Stimulated activated CD8-positive, alpha-beta memory T cell treated with anti-CD3 and anti-CD28 coated beads, Interleukin-2, amount 100 ng/mL, for 48 hours (primary cell): Measurements from ENCODE around the gene SHD.

Experiments used
- DNase-seq, 2 donors: peaks; one replicate each; pipeline ENCODE4 v3.0.0-alpha.2; 2020; ENCODE audit warnings: low read depth in 2 of 2

SHD gene

DNA sequence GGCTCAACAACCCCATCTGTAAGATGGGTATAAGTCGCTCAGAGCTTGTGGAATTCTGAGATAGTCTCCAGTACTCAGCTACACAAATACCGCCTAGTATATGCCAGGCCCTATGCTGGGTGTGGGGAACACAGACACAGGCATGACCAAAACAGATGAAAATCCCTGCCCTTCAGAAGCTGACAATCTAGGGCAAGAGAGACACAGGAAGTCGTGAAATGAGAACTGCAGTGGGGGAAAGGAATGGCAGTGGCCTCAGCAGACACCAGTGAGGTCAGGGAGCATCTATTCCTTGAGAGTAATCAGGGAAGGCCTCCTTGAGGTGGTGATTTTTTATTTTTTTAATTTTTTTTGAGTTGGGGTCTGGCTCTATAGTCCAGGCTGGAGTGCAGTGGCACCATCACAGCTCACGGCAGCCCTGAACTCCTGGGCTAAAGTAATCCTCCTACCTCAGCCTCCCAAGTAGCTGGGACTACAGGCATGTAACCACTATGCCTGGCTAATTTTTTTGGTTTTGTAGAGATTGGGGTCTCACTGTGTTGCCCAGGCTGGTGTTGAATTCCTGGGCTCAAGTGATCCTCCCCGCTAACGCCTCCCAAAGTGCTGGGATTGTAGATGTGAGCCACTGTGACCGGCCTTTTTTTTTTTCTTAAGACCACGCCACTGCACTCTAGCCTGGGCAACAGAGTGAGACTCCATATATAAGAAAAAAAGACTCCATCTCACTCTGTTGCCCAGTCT is 19.9 kb downstream of the SHD start:
- DNase-seq: no peak

DNA sequence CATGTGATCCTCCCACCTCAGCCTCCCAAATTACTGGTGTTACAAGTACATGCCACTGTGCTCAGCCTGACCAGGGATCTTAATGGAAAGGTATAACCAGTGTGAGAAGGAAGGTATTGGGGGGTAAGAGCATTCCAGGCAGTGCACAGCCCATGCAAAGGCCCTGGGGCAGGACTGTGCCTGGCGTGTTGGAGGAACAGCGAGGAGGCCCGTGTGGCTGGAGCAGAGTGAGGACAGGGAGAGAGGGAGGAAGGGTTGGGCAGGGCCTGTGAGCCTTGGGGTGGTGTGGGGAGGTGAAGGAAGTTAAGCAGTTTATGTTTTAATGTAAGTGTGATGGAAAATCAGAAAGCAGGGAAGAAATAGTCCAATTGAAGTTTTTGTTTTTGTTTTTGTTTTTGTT is 21.5 kb downstream of the SHD start:
- DNase-seq: no peak

DNA sequence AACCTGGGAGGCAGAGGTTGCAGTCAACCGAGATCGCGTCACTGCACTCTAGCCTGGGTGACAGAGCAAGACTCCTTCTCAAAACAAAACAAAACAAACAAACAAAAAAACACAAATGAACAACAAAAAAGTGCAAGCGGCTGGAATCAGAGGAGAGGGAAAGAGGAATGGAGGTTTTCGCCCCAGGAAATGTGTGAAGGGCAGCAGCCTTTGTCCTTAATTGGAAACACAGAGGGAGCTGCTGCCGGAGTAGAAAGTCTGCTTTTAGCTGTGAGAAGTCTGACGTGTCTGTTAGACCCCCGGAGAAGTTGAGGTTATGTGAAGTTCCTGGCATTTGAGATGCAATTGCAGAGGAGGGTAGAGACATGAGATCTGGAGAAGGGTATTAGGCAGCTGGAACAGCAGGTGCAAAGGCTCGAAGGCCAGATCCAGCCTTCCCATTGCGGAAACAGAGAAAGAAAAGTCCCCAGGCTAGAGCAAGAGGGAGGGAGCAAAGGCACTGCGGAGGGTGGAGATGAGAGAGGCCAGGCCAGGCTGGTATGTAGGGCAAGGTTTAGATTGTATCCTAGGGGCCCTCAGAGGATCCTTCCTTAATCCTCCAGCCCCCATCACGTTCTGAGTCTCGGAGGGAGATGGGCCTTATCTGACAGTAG is 22.6 kb downstream of the SHD start:
- no peak for DNase-seq

DNA sequence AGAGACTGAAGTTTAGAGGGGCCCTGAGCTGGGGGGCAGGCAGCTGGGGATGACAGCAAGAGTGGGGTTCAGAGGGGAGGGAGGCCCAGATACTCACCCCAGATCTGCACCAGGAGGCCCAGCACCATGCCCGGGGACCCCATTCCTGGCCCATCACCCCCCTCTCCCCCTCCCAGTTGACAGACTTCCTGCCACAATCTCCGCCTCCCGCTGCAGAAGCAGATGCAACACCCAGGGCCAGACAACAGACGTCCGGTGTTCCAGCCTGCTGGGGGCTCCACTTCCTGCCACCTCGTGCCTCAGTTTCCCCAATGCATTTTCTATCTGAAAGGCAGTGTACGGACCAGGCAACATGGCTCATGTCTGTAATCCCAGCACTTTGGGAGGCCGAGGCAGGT is 23.2 kb downstream of the SHD start, which contains the start of gene TMIGD2:
Gene TMIGD2, minus strand, starts transcription at position 147 of the 398 bp plus-strand sequence. Its CDS starts 4 bp downstream, at position 143.
- no peak for DNase-seq

DNA sequence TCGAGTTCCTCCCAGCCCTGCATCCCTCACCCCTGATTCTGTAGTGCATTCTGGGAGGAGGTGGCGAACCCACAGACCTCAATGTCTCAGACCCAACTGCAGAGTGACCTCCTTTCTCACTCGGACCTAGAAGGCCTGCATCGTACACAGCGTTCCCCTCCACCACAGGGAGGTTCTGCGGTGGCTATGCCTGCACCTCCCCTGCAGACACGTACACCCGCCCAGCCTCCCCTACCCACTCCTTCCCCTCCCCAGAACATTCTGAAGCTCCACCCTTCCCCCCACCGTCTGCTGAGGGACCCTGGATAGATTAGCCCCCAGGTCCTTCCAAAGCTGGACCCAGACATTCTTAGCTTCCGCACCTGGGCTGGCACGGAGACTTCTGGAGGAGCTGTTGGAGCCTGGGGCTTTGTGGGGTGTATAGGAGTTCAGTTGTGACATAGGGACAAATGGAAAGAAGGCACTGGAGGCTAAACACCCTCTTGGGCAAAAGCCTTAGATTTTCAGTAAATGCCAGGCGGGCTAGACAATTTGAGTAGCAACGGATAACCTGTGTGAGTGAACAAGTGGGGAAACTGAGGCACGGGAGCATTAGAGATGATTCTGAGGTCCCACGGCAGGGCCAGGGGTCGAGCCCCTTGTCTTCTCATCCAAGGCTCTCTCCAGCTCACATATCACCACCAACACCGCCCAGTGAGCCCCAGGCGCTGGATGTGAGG is 24.9 kb downstream of the SHD start:
- DNase-seq: no peak

DNA sequence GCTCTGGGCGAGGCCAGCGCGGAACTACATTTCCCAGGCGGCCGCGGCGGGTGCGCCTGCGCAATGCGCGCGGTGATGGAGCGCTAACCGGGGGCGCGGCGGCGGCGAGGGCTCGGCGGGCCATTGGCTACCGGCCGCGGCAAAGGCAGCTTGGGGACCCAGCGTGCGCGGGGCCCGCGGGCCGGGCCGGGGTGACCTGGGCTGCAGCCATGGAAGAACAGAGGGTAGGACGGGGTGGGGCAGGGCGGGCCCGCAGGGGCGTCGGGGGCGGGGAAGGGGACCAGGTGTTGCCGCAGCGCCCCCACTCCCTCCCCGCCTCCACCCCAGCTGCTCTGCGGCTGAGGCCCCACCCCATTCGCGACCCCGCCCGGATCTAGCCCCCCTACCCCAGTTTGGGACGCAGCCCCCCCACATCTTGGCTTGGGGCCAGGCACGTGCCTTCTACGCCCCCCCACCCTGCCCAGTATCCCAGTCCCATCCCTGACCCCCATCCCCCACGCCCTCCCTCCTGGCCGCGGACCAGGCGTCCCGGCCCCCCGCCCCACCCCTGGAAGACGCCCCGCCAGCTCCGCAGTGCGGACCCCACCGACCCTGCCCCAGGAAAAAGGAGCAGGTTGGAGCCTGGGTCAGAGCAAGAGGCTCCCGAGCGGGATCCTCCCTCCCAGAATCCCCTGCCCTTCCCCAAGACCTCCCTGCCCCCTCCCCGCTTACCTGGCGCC is 25.6 kb downstream of the SHD start, which contains the start of gene FSD1:
Gene FSD1, plus strand, starts transcription at position 61 of the 719 bp plus-strand sequence. Its CDS starts 149 bp downstream, at position 210.
- DNase-seq: peak; percentile 71 to 72

DNA sequence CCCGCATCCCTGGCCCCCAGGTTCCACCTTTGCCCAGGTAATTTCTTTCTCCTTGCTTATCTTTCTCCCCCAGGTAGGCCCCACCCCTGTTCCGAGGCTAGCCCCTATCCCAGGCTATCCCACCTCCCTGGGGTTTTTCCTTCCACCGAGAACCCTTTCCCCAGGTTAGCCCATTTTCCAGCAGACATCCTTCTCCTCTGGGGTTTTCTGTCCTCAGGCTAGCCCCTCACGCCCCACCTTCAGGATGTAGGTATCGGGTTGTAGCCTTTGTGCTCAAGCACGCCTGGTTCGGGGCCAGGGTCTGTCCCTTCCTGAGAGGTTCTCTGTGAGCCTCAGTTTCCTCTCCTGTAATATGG is 26.2 kb downstream of the SHD start:
- DNase-seq: no peak

DNA sequence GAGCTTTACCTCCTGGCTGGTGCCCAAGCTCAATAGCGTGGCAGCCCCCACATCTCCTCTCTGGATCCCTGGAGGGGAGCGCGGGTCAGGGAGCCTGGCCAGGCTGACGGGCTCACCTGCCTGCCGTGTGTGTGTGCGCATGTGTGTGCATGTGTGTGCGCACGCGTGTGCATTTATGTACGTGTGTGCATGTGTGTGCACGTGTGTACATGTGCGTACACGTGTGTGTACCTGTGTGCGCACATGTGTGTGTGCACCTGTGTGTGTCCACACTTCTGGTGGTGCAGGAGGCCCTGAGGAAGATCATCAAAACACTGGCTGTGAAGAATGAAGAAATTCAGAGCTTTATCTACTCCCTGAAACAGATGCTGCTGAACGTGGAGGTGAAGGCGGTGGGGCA is 26.6 kb downstream of the SHD start:
- no peak for DNase-seq

DNA sequence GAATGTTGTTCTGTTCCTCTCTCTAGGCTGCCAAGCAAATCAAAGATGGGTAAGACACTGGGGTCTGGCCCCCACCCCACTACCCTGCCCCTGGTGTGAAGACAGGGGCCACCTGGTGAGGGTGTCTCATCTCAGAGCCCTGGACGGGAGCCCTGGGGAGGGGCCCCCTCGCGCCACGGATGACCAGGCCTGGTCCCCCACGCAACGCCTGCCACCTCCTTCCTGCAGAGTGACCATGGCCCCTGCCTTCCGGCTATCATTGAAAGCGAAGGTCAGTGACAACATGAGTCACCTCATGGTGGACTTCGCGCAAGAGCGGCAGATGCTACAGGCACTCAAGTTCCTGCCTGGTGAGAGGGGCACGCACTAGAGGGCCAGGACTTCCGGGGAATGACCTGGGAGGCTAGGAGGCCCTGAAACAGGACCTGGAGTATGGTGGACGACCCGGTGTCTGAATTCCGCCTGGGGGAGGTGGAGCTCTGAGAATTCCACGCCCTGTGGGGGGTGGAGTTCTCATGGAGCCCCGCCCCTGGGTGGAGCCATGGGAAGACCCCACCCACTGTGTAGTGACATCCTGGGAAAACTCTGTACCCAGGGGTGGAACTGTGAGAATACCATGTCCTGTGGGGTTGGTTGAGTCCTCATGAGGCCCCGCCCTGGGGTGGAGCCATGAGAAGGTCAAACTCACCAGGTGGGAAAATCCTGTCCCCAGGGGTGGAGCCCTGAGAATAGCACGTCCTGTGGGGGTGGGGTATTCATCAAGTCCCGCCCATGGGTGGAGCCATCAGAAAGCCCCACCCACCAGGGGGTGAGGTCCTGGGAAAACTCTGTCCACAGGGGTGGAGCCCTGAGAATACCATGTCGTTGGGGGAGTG is 31.4 kb downstream of the SHD start:
- no peak for DNase-seq

DNA sequence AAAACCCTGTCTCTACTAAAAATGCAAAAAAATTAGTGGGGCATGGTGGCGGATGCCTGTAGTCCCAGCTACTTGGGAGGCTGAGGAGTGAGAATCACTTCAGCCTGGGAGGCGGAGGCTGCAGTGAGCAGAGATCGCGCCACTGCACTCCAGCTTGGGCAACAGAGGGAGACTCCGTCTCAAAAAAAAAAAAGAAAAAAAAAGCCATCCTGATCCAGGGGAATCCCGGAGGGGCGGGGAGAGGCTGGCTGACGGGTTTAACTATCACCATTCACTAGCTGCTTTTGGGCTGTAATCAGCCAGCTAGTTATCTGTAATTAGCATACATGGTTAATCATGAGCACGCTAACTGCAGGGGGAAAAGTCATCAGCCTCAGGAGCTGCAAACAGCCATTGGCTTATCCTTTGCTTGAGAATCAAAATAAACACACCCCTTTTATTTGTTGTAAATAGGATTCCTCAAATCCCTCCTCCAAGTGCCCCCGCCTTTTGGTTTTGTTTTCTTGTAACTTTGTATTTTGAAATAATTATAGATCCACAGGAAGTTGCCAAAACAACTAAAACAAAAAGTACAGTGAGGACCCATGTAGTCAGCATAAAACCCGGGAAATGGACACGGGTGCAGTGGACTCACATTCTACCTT is 34.9 kb downstream of the SHD start:
- DNase-seq: no peak

DNA sequence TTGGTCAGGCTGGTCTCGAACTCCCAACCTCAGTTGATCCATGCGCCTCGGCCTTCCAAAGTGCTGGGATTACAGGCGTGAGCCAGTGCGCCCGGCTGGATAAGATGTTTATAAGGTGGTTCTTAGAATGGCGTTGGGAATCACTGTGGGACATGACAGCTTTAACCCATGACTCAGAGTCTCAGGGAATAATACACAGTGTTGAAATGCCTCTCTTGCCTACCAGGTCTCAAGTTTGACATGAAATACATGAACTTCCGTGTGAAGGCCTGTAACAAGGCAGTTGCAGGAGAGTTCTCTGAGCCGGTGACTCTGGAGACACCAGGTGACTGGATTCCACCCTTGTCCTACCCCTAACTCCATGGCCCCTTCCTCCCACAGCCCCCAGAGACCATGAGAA is 37.9 kb downstream of the SHD start:
- no peak for DNase-seq

DNA sequence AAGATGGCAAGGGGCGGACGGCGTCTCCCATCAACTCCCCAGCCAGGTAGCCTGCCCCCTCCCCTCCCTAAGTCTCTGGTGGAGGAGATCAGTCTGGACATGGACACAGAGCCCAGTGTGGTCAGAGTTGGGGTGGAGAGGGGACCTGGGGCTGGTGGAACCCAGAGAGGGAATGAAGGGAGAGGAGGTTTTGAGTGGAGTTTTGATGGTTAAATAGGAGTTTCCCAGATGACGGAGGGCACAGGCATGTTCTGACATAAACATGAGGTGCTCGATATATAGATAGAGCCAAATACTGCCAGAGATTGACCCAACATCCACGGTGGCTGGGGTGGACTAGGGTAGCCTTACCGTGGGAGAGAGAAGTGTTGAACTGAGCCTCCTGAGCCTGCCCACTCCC is 39.4 kb downstream of the SHD start:
- no peak for DNase-seq

DNA sequence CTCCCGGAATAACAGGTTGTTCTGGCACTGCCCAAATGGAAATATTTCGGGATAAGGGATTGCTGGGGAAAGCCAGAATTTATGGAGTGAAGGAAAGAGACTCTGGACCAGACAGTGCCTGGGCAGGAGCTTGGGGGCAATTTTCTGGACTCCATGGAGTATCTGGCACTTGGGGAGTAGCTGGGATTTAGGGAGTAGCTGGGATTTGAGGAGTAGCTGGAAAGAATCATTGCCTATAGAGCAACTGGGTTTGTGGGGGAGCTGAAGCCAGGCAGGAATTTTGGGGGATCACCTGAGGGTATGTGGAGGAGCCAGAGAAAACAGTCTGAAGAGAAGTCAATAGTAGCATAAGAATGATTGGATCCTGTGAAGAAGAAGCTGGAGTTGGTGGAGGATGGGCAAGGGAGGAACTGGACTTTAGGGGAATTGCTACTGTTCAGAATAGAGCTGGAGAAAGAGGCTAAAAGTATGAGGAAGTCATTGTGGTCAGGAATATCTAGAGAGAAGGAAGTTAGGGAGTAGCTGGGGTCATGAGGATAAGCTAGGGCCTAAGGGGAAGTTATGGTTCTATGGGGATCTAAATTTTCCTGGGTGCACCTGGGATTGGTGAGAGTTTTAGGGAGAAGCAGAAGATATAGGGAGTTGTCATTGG is 40.1 kb downstream of the SHD start:
- no peak for DNase-seq

DNA sequence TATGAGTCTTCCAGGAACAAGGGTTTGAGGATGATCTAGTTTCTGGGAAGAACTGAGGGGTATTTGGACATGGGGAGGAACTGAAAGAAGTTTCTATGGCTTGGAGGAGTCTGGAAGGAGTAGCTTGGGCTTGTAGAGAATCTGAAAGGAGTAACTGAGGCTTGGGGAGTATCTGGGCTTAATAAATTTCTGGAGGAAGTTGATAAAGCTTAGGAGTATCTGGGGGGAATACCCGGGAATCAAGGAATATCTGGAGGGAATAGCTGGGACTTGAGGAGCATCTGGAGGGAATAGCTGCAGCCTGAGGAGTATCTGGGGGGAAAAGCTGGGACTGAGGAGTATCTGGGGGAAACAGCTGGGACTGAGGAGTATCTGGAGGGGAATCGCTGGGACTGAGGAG is 41.4 kb downstream of the SHD start:
- no peak for DNase-seq

DNA sequence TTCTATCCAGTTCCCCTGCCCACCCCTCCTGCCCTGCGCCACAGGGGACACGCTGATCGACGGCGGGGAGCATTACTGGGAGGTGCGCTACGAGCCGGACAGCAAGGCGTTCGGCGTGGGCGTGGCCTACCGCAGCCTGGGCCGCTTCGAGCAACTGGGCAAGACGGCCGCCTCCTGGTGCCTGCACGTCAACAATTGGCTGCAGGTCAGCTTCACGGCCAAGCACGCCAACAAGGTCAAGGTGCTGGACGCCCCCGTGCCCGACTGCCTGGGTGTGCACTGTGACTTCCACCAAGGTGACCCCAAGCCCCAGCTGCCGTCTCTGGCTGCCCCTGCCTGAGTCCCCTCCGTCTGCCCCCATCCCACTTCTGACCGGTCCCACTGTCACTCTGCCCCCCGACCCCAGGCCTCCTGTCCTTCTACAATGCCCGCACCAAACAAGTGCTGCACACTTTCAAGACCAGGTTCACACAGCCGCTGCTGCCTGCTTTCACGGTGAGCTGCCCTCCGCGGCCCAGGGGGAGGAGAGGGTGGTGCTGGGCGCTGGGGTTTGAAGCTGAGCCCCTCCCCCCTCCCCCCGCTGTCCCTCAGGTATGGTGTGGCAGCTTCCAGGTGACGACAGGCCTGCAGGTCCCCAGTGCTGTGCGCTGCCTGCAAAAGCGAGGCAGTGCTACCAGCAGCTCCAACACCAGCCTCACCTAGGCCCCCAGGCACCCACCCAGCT is 44.0 kb downstream of the SHD start:
- no peak for DNase-seq

DNA sequence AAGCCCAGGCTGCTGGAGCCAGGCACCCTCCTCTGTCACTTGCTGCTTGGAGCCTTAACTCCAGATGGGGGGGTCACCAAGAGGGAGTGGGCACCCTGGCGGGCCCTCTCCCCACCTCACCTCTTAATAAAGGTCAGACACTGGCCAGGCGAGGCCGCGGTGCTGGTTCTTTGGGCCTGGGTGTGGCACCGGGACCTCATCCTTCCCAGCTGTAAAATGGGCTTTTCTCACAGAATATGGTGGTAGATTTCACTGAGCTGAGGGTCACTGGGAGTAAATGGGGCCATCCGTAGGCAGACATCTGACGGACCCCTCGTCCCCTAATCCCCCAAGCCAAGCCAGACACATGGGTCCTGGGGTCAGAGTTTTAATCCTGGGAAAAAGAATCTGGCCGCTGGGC is 44.6 kb downstream of the SHD start:
- no peak for DNase-seq

DNA sequence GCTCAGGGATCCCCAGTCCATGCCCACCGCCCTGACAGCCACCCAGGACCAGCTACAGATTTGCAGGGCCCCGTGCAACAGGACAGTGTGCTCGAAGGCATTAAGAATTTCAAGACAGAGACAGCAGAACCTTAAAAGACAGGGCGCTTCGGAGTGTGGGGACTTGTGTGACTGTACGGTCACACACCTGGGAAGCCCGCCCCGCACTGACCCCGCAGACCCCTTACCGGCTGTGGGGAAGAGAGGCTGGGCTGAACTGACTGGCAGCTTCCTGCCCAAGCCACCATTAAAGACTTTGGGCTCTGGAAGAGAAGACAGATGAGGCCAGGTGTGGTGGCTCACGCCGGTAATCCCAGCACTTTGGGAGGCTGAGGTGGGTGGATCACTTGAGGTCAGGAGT is 45.2 kb downstream of the SHD start:
- no peak for DNase-seq

DNA sequence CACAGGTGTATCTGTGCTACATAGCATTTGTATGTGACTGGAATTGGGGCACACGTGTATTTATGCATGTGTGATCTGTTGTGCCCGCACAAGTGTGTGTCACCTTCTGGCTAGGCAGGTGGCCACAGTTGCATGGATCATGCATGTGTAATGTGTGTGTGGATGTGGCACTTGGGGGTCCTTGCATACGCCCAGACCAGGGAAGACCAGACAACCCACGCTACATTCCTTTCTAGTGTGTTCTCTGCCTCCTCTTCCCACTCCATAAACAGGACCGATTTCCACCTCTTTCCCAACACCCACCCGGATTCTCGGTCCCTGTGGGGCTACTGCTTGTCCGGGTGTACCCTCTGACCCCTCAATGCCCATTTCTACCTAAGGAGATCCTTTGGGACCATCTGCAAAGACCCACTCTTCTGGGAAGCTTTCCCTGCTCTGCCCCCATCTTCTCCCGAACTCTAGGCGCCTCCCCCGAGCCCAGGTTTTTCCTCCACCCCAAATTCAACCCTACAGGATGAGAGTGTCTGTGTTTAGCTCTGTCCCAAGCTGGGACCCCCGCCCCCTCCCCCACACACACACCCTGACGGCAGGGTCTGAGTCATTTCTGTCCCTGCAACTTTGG is 47.3 kb downstream of the SHD start:
- DNase-seq: no peak

DNA sequence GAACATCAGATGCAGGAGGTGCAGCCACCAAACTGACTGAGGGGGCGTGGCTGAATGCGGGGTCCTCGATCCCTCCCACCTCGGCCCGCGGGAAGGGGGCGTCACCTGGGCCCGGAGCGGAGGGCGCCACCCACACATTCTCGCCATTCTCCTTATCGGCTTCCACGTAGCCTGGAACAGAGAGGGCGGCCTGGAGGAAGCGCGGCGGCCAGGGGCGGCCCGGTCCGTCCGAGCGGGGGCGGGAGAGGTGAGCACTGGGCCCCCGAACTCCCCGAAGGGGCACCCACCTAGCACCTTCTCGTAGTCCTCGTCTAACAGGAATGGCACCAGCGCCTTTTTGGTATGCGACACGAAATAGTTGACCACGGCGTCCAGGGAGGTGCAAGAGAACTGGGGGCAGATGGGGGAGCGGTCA is 47.8 kb downstream of the SHD start:
- no peak for DNase-seq
